Spleen (tissue), 11 donors: ENCODE results near the gene KRTAP5-11. TPM values are rescaled to one million over a fixed set of nuclear protein-coding genes. Genes with fewer than 3 reads are reported as not detected.
"Not testable (repeated sequence)": the region's sequence is repeated elsewhere in the genome, so short reads cannot be mapped to it uniquely, and the experiment has no call there.

Source experiments
- DNase-seq: peaks from one replicate; pipeline ENCODE4 v3.0.0-alpha.2; 2020
- H3K27ac ChIP-seq, 8 donors: fragments of 200-600 bp; sonication (generic) in 7 of 8; 1 replicate in 4 of 8; 2 replicates in 4 of 8; pipeline versions ENCODE4 v1.5.0 to v1.8.0; 2016 to 2021; ENCODE audit warnings: inconsistent platforms in 4 of 8, mild to moderate bottlenecking in 4 of 8, moderate library complexity in 1 of 8
- H3K27me3 ChIP-seq, 7 donors: fragments of 200-600 bp; sonication (generic) in 6 of 7; replicated peaks in 1 of 7; 1 replicate in 4 of 7; 2 replicates in 3 of 7; pipeline versions ENCODE4 v1.5.0 to v1.8.0; 2016 to 2021; ENCODE audit warnings: inconsistent platforms in 3 of 7, mild to moderate bottlenecking in 1 of 7
- H3K36me3 ChIP-seq, 6 donors: fragments of 200-600 bp; sonication (generic) in 5 of 6; 1 replicate in 4 of 6; 2 replicates in 2 of 6; pipeline versions ENCODE4 v1.5.0 to v1.8.0; 2016 to 2021; ENCODE audit warnings: inconsistent platforms in 2 of 6
- H3K4me1 ChIP-seq, 6 donors: fragments of 200-600 bp; sonication (generic) in 5 of 6; 1 replicate in 3 of 6; 2 replicates in 3 of 6; pipeline versions ENCODE4 v1.5.0 to v1.8.0; 2016 to 2021; ENCODE audit warnings: inconsistent platforms in 3 of 6
- H3K4me3 ChIP-seq, 8 donors: fragments of 200-600 bp; sonication (generic) in 7 of 8; 1 replicate in 4 of 8; 2 replicates in 4 of 8; pipeline versions ENCODE4 v1.5.0 to v1.8.0; 2016 to 2021; ENCODE audit warnings: inconsistent platforms in 4 of 8, mild to moderate bottlenecking in 4 of 8, moderate library complexity in 2 of 8
- H3K9me3 ChIP-seq, 8 donors: fragments of 200-600 bp; sonication (generic) in 7 of 8; 1 replicate in 4 of 8; 2 replicates in 4 of 8; pipeline versions ENCODE4 v1.5.0 to v1.8.0; 2016 to 2021; ENCODE audit warnings: inconsistent platforms in 4 of 8
- POLR2A ChIP-seq, 3 donors: fragments of 450-650 bp; IDR thresholded peaks; one replicate each; pipeline ENCODE4 v1.5.1; 2017; ENCODE audit warnings: antibody characterized with exemption in 3 of 3, mild to moderate bottlenecking in 1 of 3
- POLR2AphosphoS5 ChIP-seq, 3 donors: sonication (generic); formaldehyde crosslinking; IDR thresholded peaks; one replicate each; pipeline ENCODE4 v1.5.1; 2017; ENCODE audit warnings: antibody characterized with exemption in 3 of 3
- WGBS, 5 donors: extraction: QIAGEN DNeasy Blood & Tissue Kit in 3 of 5; methylation state at CpG; one replicate each; pipeline versions ENCODE4 v1.1.5 to v1.1.7; 2013 to 2018; 5-methylcytosine and 5-hydroxymethylcytosine counted together
- intact Hi-C: fragments of 100-400 bp; cut with DNase I; formaldehyde crosslinking; loops from one replicate; pipeline ENCODE4 v1.15.0; 2023; ENCODE audit warnings: low total_unique reads
- polyA plus RNA-seq, 3 donors: library from polyadenylated mRNA; stranded (reverse); fragments of 200-250 nt; gene quantifications; one replicate each; pipeline ENCODE4 v1.2.1, GENCODE V29; 2013
- total RNA-seq, 7 donors: library from RNA; depleted of rRNA in 3 of 7; stranded (reverse); fragments of >200 nt in 3 of 7; fragmentation: NEBNext Ultra II Directional in 4 of 7; extraction: Animal tissue kit (Norgen Biotek cat#: 25700) in 4 of 7; gene quantifications; one replicate each; pipeline versions ENCODE4 v1.1.0 to v1.2.1, GENCODE V29; 2016 to 2021
- TF ChIP-seq, protein P1 (sequence below), 11 experiments: fragments of 200-600 bp in 7 of 11; fragments of 450-650 bp in 4 of 11; sonication (generic) in 4 of 11; IDR thresholded peaks in 8 of 11; conservative IDR thresholded peaks in 3 of 11; 1 replicate in 7 of 11; 2 replicates in 4 of 11; pipeline versions ENCODE4 v1.4.0 to v1.8.0; 2016 to 2021; ENCODE audit warnings: antibody characterized with exemption in 11 of 11, inconsistent platforms in 4 of 11, mild to moderate bottlenecking in 1 of 11
- donor health status: healthy with polysubstance abuse.
- donor health status: DM: no; HTN: no; CAD: no; lungs with moderate emphysema.
- donor health status: DM: no; HTN: no; CAD: no.
- donor health status: Bipolar disorder and iron deficiency.
- donor health status: healthy.
- donor health status: DM: no; HTN: no; CAD: no.
- donor health status: DM: yes; HTN: yes; CAD: no.

KRTAP5-11 gene
- total and polyA plus RNA-seq, 10 donors = not detected

GRCh38 chr11:71568704-71569349 lies 13.8 kb downstream of the KRTAP5-11 start:
- H3K4me1 ChIP-seq = no peaks in the 10 kb centered on the region
- no peak overlapping the region for H3K27ac ChIP-seq
- WGBS, 5 donors = 68 to 75% (median 70%) methylated on average over 8 of the region's 8 CpGs
- H3K36me3 ChIP-seq = no peaks in the 10 kb centered on the region
- H3K27me3 ChIP-seq = peaks cover 0 to 20% (median 4%) of the 10 kb centered on the region in 7 donors
- H3K9me3 ChIP-seq = no peaks in the 10 kb centered on the region
- intact Hi-C loops = no loop called here
- H3K4me3 ChIP-seq = no peak overlapping the region
- DNase-seq = no peak
- TF ChIP-seq POLR2AphosphoS5 (IDR thresholded peaks at IDR 0.05) = peak in 1 of 3 donors; percentile 30
- TF ChIP-seq POLR2A (IDR thresholded peaks at IDR 0.05) = no peak

GRCh38 chr11:71567633-71568032 lies 15.0 kb downstream of the KRTAP5-11 start:
- peaks cover 0 to 29% (median 8%) of the 10 kb centered on the region in 7 donors for H3K27me3 ChIP-seq
- H3K36me3 ChIP-seq, H3K9me3 ChIP-seq, H3K4me3 ChIP-seq, DNase-seq, intact Hi-C loops, H3K27ac ChIP-seq, H3K4me1 ChIP-seq: not testable (repeated sequence)
- 43 to 77% (median 71%) methylated on average over 8 of the region's 8 CpGs for WGBS, 5 donors

- H3K9me3 ChIP-seq, H3K4me1 ChIP-seq, H3K4me3 ChIP-seq, intact Hi-C loops, DNase-seq, H3K27ac ChIP-seq, H3K36me3 ChIP-seq: not testable (repeated sequence)
- peaks cover 0 to 29% (median 9%) of the 10 kb centered on the region in 7 donors for H3K27me3 ChIP-seq
- 51 to 74% (median 70%) methylated on average over 18 to 21 of the region's 21 CpGs for WGBS, 5 donors
Observed at GRCh38 chr11:71566626-71567599, 15.8 kb downstream of the KRTAP5-11 start.

DNA sequence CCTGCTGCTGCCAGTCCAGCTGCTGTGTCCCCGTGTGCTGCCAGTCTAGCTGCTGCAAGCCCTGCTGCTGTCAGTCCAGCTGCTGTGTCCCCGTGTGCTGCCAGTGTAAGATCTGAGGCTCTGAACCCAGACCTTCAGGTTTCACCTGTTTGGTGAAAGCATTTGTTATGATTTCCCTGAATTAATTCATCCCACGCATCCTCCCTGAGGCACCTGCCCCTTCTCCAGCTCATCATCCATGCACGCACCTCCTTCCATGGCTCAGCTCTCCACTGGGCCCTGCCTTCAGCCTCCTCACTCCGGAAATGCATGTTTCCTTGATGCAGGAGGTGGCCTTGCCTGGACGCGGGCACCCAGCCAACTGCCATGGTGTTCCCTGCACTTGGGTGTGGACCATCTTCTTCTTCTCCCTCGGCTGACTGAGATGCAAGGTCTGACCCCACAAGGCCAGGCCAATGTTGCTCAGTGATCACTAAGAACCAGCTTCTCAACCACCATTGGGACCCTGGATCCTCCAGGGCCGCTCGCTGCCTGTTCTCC lies 16.5 kb downstream of the KRTAP5-11 start:
- Histone ChIP-seq H3K36me3 (no peaks in the 10 kb centered on the region), H3K4me3 (no peak overlapping the region), H3K4me1 (no peaks in the 10 kb centered on the region), H3K27ac (no peak overlapping the region), H3K27me3 (peaks cover 0 to 29% (median 9%) of the 10 kb centered on the region in 7 donors), H3K9me3 (no peaks in the 10 kb centered on the region)
- DNase-seq = no peak
- WGBS, 5 donors = 62 to 73% (median 68%) methylated on average over 10 of the region's 10 CpGs
- TF ChIP-seq POLR2AphosphoS5 (IDR thresholded peaks at IDR 0.05) = peak in 1 of 3 donors; percentile 15
- TF ChIP-seq, protein P1, sequence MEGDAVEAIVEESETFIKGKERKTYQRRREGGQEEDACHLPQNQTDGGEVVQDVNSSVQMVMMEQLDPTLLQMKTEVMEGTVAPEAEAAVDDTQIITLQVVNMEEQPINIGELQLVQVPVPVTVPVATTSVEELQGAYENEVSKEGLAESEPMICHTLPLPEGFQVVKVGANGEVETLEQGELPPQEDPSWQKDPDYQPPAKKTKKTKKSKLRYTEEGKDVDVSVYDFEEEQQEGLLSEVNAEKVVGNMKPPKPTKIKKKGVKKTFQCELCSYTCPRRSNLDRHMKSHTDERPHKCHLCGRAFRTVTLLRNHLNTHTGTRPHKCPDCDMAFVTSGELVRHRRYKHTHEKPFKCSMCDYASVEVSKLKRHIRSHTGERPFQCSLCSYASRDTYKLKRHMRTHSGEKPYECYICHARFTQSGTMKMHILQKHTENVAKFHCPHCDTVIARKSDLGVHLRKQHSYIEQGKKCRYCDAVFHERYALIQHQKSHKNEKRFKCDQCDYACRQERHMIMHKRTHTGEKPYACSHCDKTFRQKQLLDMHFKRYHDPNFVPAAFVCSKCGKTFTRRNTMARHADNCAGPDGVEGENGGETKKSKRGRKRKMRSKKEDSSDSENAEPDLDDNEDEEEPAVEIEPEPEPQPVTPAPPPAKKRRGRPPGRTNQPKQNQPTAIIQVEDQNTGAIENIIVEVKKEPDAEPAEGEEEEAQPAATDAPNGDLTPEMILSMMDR (IDR thresholded peaks at IDR 0.05 in 8 of 11, conservative IDR thresholded peaks at IDR 0.05 in 3 of 11) = no peak
- intact Hi-C loops = no loop called here

DNA sequence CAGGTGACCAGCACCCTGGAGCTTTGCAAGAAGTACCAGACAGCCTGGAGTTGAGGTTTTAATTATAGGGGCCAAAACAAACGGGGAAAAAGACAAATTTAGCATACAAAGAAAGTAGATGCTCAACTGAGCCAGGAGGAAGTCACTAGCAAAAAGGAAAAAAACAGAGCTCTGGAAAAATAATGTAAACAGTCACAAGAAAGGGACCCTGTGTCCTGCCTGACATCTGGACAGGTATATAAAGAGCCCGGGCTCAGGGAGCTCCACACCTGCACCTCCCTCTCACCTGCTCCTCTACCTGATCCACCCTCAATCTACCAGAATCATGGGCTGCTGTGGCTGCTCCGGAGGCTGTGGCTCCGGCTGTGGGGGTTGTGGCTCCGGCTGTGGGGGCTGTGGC lies 17.4 kb downstream of the KRTAP5-11 start, which contains the start of gene KRTAP5-10:
TSS of gene KRTAP5-10 (plus strand) at position 301 of the 400 bp plus-strand sequence. CDS start at position 326, 25 bp downstream.
- no peaks in the 10 kb centered on the region for H3K9me3 ChIP-seq
- DNase-seq = no peak
- no peak within 1 kb of the TSS for H3K27ac ChIP-seq
- H3K4me1 ChIP-seq = no peaks in the 10 kb centered on the region
- H3K36me3 ChIP-seq = no peaks in the 10 kb centered on the region
- no peak within 1 kb of the TSS for H3K4me3 ChIP-seq
- 26 to 57% (median 45%) methylated on average over 2 to 5 of the region's 5 CpGs for WGBS, 5 donors
- intact Hi-C loops = no loop called here
- H3K27me3 ChIP-seq = peaks cover 0 to 29% (median 9%) of the 10 kb centered on the region in 7 donors
- TF ChIP-seq POLR2AphosphoS5 (IDR thresholded peaks at IDR 0.05) = no peak
- TF ChIP-seq, protein P1 (IDR thresholded peaks at IDR 0.05 in 8 of 11, conservative IDR thresholded peaks at IDR 0.05 in 3 of 11) = no peak
- TF ChIP-seq POLR2A (IDR thresholded peaks at IDR 0.05) = no peak
